ENCODE measurements around the gene C11orf86.
"Not testable (repeated sequence)": the region's sequence is repeated elsewhere in the genome, so short reads cannot be mapped to it uniquely, and the experiment has no call there.

C11orf86 gene

DNA sequence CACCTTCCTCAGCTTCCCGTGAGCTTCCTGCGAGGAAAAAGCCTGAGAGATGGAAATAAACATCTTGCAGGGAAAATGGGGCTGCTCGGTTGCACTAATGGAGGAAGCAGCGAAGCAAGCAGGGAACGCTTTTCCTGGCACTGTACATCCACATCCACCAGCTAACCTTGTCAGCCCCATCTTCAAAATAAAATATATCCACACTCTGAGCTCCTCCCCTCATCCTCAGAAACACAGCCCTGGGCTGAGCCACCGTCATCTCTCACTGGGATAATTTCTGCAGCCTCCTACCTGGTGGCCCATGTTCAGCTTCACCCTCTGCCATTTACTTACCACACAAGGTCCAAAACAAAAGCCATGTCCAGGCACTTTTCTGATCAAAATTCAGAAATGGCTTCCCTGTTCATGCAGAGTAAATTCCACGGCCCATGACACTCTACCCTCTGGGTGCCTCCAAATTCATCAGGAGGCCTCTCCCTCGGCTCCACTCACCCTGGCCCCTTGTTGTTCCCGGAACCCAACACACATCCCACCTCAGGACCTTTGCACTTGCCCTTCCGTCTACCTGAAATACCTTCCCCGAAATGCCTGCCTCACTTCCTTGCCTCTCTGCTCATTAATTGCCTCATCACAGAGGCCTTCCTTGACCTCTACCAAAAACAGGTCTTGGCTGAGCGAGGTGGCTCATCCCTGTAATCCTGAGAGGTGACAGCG is 13.0 kb downstream of the C11orf86 start:
- H3K4me3 ChIP-seq (ENCODE audit: low read depth, low read length), result no peak overlapping the region
- DNase-seq (ENCODE audit: low read depth), result no peak
- TF ChIP-seq CTCF (conservative IDR thresholded peaks at IDR 0.05; ENCODE audit: low read depth, low read length), result no peak

DNA sequence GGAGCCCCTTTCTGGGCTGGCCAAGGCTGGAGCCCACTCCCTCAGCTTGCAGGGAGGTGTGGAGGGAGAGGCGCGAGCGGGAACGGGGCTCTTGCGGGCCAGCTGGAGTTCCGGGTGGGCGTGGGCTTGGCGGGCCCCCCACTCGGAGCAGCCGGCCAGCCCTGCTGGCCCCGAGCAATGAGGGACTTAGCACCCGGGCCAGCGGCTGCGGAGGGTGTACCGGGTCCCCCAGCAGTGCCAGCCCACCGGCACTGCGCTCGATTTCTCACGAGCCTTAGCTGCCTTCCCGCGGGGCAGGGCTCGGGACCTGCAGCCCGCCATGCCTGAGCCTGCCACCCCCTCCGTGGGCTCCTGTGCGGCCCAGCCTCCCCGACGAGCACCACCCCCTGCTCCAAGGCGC is 13.6 kb downstream of the C11orf86 start:
- DNase-seq (ENCODE audit: low read depth); H3K4me3 ChIP-seq (ENCODE audit: low read depth, low read length): not testable (repeated sequence)

DNA sequence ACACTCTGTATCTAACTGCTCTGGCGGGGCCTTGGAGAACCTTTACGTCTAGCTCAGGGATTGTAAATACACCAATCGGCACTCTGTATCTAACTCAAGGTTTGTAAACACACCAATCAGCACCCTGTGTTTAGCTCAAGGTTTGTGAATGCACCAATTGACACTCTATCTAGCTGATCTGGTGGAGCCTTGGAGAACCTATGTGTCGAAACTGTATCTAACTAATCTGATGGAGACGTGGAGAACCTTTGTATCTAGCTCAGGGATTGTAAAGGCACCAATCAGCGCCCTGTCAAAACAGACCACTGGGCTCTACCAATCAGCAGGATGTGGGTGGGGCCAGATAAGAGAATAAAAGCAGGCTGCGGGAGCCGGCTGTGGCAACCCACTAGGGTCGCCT is 14.3 kb downstream of the C11orf86 start:
- DNase-seq (ENCODE audit: low read depth); H3K4me3 ChIP-seq (ENCODE audit: low read depth, low read length): not testable (repeated sequence)

- no peak overlapping the region for H3K4me3 ChIP-seq (ENCODE audit: low read depth, low read length)
- DNase-seq (ENCODE audit: low read depth), result no peak
- no peak for TF ChIP-seq CTCF (conservative IDR thresholded peaks at IDR 0.05; ENCODE audit: low read depth, low read length)
These were observed 16.9 kb downstream of the C11orf86 start for GRCh38 chr11:66992041-66992440.

GRCh38 chr11:66996609-66997273 is 21.6 kb downstream of the C11orf86 start:
- H3K4me3 ChIP-seq (ENCODE audit: low read depth, low read length), result no peak overlapping the region
- DNase-seq (ENCODE audit: low read depth), result peak; percentile 74
- no peak for TF ChIP-seq CTCF (conservative IDR thresholded peaks at IDR 0.05; ENCODE audit: low read depth, low read length)

- H3K4me3 ChIP-seq (ENCODE audit: low read depth, low read length), result no peak overlapping the region
- DNase-seq (ENCODE audit: low read depth), result no peak
- TF ChIP-seq CTCF (conservative IDR thresholded peaks at IDR 0.05; ENCODE audit: low read depth, low read length), result no peak
These were observed 24.5 kb downstream of the C11orf86 start for GRCh38 chr11:66999555-66999954.

GRCh38 chr11:67001332-67001731 is 26.2 kb downstream of the C11orf86 start:
- no peak for DNase-seq (ENCODE audit: low read depth)
- no peak overlapping the region for H3K4me3 ChIP-seq (ENCODE audit: low read depth, low read length)
- TF ChIP-seq CTCF (conservative IDR thresholded peaks at IDR 0.05; ENCODE audit: low read depth, low read length), result no peak

GRCh38 chr11:67002297-67002913 is 27.3 kb downstream of the C11orf86 start:
- TF ChIP-seq CTCF (conservative IDR thresholded peaks at IDR 0.05; ENCODE audit: low read depth, low read length), result no peak
- H3K4me3 ChIP-seq (ENCODE audit: low read depth, low read length), result no peak overlapping the region
- no peak for DNase-seq (ENCODE audit: low read depth)
